ENCODE results near the gene FMNL2.

DNA sequence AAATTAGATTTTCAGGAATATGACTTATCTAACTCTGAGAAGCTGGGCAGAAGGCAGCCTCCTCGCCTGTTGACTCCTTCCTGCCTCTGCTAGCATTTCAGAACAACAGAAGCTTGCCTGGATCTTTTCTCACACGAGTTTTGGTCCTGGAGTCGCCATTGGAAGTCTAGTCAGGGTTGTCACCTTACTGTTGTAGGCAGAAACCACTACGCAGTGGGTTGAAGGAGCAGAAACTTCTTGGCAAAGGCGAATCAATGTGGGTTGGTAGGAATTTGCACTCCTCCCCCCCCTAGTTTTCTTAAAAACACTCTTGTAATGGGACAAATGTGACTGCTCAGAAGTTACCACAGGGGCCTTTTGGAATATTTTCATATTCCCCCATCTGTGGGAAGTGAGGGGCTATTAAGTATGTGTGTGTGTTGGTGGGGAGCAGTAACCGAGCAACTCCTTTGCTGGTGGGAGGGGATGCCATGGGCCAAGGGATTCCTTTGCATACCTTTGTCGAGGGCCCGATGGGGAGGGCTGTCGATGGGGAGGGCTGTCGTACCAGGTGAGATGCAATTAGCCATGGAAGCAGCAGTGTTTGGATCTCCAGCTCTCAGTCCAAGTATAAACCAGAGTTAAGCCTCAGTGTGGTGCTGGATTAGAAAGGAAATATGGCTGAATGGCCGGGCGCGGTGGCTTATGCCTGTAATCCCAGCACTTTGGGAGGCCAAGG is 117.4 kb downstream of the FMNL2 start:
- TF ChIP-seq, protein P1, sequence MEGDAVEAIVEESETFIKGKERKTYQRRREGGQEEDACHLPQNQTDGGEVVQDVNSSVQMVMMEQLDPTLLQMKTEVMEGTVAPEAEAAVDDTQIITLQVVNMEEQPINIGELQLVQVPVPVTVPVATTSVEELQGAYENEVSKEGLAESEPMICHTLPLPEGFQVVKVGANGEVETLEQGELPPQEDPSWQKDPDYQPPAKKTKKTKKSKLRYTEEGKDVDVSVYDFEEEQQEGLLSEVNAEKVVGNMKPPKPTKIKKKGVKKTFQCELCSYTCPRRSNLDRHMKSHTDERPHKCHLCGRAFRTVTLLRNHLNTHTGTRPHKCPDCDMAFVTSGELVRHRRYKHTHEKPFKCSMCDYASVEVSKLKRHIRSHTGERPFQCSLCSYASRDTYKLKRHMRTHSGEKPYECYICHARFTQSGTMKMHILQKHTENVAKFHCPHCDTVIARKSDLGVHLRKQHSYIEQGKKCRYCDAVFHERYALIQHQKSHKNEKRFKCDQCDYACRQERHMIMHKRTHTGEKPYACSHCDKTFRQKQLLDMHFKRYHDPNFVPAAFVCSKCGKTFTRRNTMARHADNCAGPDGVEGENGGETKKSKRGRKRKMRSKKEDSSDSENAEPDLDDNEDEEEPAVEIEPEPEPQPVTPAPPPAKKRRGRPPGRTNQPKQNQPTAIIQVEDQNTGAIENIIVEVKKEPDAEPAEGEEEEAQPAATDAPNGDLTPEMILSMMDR (IDR thresholded peaks at IDR 0.05; ENCODE audit: borderline replicate concordance, extremely low read depth, low read length, poor library complexity, severe bottlenecking) = no peak
- TF ChIP-seq EZH2 (IDR thresholded peaks at IDR 0.05; ENCODE audit: borderline replicate concordance, low read depth, low read length, severe bottlenecking) = no peak
